Measurements from ENCODE around the gene RPL29.

The RPL29 gene

GRCh38 chr3:52026041-52026440 lies 30.3 kb upstream of the RPL29 start:
- in situ Hi-C loops (cut with MboI; ENCODE audit: low sequenced_read_pairs): no loop called here

- in situ Hi-C loops (cut with MboI; ENCODE audit: low sequenced_read_pairs): no loop called here
These were observed 29.8 kb upstream of the RPL29 start for GRCh38 chr3:52025453-52025852.

GRCh38 chr3:52024765-52025452 lies 29.2 kb upstream of the RPL29 start:
- in situ Hi-C loops (cut with MboI; ENCODE audit: low sequenced_read_pairs): no loop called here

GRCh38 chr3:52023860-52024764 lies 28.4 kb upstream of the RPL29 start:
- in situ Hi-C loops (cut with MboI; ENCODE audit: low sequenced_read_pairs): no loop called here

GRCh38 chr3:52023101-52023770 lies 27.5 kb upstream of the RPL29 start:
- in situ Hi-C loops (cut with MboI; ENCODE audit: low sequenced_read_pairs): no loop called here

- in situ Hi-C loops (cut with MboI; ENCODE audit: low sequenced_read_pairs): no loop called here
These were observed 26.8 kb upstream of the RPL29 start for GRCh38 chr3:52022323-52023100.

- in situ Hi-C loops (cut with MboI; ENCODE audit: low sequenced_read_pairs): no loop called here
These were observed 26.0 kb upstream of the RPL29 start for GRCh38 chr3:52021489-52022268.

DNA sequence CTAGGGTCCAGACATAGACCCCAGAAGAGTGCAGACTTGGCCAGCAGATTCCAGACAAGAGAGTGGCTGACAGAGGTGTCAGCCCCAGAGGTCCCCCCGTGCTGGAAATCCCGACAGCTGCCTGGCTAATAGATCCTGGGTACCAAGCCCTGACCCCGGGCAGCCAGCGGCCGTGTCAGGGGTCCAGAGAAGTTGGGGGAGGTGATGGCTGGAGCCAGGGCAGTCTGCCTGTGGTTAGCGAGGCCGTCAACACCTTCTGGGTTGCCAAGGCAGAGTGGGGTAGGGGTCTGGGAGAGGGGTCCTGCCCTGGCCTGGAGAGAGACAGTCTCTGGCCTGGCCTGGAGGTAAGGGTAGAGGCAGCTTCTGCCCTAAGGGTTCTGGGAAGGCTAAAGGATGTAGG lies 25.1 kb upstream of the RPL29 start:
- in situ Hi-C loops (cut with MboI; ENCODE audit: low sequenced_read_pairs): no loop called here

GRCh38 chr3:52019352-52020080 lies 23.8 kb upstream of the RPL29 start:
- in situ Hi-C loops (cut with MboI; ENCODE audit: low sequenced_read_pairs): no loop called here

- in situ Hi-C loops (cut with MboI; ENCODE audit: low sequenced_read_pairs): no loop called here
These were observed 22.8 kb upstream of the RPL29 start for GRCh38 chr3:52018319-52019000.

DNA sequence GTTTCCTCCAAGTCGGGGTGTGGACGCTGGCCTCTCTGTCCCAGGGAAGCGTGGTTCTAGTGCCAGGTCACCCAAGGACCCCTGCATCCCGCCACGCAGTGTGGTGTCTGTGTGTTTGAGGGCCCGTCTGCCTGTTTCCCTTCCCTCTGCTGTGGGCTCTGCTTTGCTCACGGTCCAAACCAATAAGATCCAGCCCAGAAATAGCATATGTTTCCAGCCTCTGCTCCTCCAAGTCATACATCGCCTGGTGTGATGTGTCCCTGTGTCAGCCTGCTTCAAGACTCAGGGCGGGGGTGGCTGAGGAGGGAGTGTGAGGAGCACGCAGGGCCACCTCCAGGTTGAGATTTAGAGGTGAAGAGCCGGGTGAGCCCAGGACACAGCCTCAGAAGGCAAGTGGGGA lies 21.9 kb upstream of the RPL29 start:
- in situ Hi-C loops (cut with MboI; ENCODE audit: low sequenced_read_pairs): no loop called here

- in situ Hi-C loops (cut with MboI; ENCODE audit: low sequenced_read_pairs): no loop called here
These were observed 19.9 kb upstream of the RPL29 start for GRCh38 chr3:52015438-52016228.

- in situ Hi-C loops (cut with MboI; ENCODE audit: low sequenced_read_pairs): no loop called here
These were observed 18.9 kb upstream of the RPL29 start for GRCh38 chr3:52014613-52015012.

DNA sequence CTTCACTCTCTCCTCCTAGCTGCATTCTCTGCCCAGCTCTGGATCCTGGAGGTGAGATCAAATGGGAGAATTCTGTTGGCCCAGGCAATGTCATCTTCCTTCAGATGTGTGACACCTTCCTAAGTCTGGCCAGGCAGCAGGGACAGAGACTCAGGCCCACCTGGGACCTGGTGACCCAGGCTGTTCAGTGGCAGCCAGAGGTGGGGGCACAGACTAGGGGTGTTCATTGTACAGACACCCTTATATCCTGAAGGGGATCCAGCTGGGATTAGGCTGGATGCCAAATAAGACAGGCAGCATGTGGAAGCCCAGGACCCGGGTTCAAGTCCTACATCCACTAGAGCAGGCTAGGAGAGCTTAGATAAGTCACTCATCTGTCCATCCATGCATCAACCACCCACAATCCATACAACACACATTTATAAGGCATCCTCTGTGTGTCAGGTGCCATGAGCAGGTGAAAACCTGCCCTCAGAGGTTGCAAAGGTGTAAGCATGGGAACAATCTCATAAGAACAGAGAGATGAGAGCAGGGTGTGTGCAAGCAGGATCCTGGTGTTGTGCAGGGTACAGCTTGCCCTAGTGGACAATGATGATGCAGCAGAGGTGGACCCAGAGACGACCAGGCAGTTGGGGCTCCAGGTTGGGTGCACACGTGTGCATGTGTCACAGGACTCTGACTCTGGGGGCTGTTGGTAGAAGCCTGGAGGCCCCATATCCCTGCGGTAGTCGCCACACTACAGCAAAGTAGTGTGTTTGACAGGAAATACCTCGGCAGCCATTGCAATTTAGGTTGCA lies 18.3 kb upstream of the RPL29 start:
- in situ Hi-C loops (cut with MboI; ENCODE audit: low sequenced_read_pairs): no loop called here

GRCh38 chr3:52012699-52013098 lies 17.0 kb upstream of the RPL29 start:
- in situ Hi-C loops (cut with MboI; ENCODE audit: low sequenced_read_pairs): no loop called here

GRCh38 chr3:52010431-52010830 lies 14.7 kb upstream of the RPL29 start:
- in situ Hi-C loops (cut with MboI; ENCODE audit: low sequenced_read_pairs): no loop called here

- in situ Hi-C loops (cut with MboI; ENCODE audit: low sequenced_read_pairs): no loop called here
These were observed 11.6 kb upstream of the RPL29 start for GRCh38 chr3:52007291-52007690.

DNA sequence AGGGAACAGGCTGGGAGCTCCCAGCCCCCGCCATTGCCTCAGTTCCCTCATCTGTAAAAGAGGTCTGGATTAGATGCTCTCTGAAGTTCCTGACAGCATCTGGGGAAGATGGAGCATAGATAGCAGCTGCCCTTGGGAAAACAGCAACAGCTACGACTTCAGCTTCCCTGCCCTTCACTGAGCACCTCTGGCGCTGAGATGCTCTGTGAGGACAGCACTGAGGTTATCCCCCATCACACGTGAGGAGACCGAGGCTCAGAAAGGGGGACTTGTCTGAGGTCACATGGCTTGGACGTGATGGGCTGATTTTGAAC lies 11.1 kb upstream of the RPL29 start:
- in situ Hi-C loops (cut with MboI; ENCODE audit: low sequenced_read_pairs): no loop called here

Measured in hTERT RPE-1 (cell line).